HEK293 (cell line): Measurements from ENCODE around the gene CAPZB.

Experiments
- GLIS1 ChIP-seq: fragments of 450-650 bp; formaldehyde crosslinking; IDR thresholded peaks from 2 replicates; pipeline ENCODE4 v1.5.1; 2016; ENCODE audit warnings: missing biosample characterization, missing genetic modification characterization
- MEIS1 ChIP-seq: sonication (generic); formaldehyde crosslinking; IDR thresholded peaks from 2 replicates; pipeline ENCODE4 v1.8.1; 2022; ENCODE audit warnings: missing genetic modification reagents, mild to moderate bottlenecking, borderline replicate concordance
- WT1 ChIP-seq: fragments of 450-650 bp; formaldehyde crosslinking; IDR thresholded peaks from 2 replicates; pipeline ENCODE4 v1.5.1; 2016; ENCODE audit warnings: missing biosample characterization, missing genetic modification characterization
- ZBTB1 ChIP-seq: fragments of 450-650 bp; formaldehyde crosslinking; IDR thresholded peaks from 2 replicates; pipeline ENCODE4 v1.5.1; 2016; ENCODE audit warnings: missing biosample characterization, missing genetic modification characterization
- ZFP3 ChIP-seq: fragments of 450-650 bp; formaldehyde crosslinking; IDR thresholded peaks from 2 replicates; pipeline ENCODE4 v1.5.1; 2016; ENCODE audit warnings: low read depth, missing biosample characterization, missing genetic modification characterization
- ZNF121 ChIP-seq: fragments of 450-650 bp; formaldehyde crosslinking; IDR thresholded peaks from 2 replicates; pipeline ENCODE4 v1.5.1; 2016; ENCODE audit warnings: missing biosample characterization, missing genetic modification characterization
- ZNF146 ChIP-seq: fragments of 450-650 bp; formaldehyde crosslinking; IDR thresholded peaks from 2 replicates; pipeline ENCODE4 v1.5.1; 2016; ENCODE audit warnings: missing biosample characterization, missing genetic modification characterization
- ZNF292 ChIP-seq: fragments of 450-650 bp; formaldehyde crosslinking; IDR thresholded peaks from 2 replicates; pipeline ENCODE4 v1.5.1; 2016; ENCODE audit warnings: low read depth, missing biosample characterization, missing genetic modification characterization, borderline replicate concordance
- ZNF354C ChIP-seq: fragments of 450-650 bp; formaldehyde crosslinking; IDR thresholded peaks from 2 replicates; pipeline ENCODE4 v1.5.1; 2016; ENCODE audit warnings: missing biosample characterization, missing genetic modification characterization, low read depth, borderline replicate concordance
- ZNF48 ChIP-seq: fragments of 450-650 bp; formaldehyde crosslinking; IDR thresholded peaks from 2 replicates; pipeline ENCODE4 v1.5.1; 2016; ENCODE audit warnings: missing biosample characterization, missing genetic modification characterization
- ZNF529 ChIP-seq: fragments of 450-650 bp; formaldehyde crosslinking; IDR thresholded peaks from 2 replicates; pipeline ENCODE4 v1.5.1; 2017; ENCODE audit warnings: missing genetic modification characterization, missing biosample characterization; ENCODE audit not compliant: insufficient replicate concordance
- ZNF544 ChIP-seq: fragments of 450-650 bp; formaldehyde crosslinking; IDR thresholded peaks from 2 replicates; pipeline ENCODE4 v1.5.0; 2017; ENCODE audit warnings: missing biosample characterization, missing genetic modification characterization
- ZNF548 ChIP-seq: fragments of 450-650 bp; formaldehyde crosslinking; IDR thresholded peaks from 2 replicates; pipeline ENCODE4 v1.5.1; 2016; ENCODE audit warnings: missing biosample characterization, missing genetic modification characterization
- ZNF558 ChIP-seq: fragments of 450-650 bp; formaldehyde crosslinking; IDR thresholded peaks from 2 replicates; pipeline ENCODE4 v1.5.1; 2016; ENCODE audit warnings: missing biosample characterization, missing genetic modification characterization
- ZNF629 ChIP-seq: fragments of 450-650 bp; formaldehyde crosslinking; IDR thresholded peaks from 2 replicates; pipeline ENCODE4 v1.5.1; 2017; ENCODE audit warnings: missing biosample characterization, missing genetic modification characterization
- ZNF660 ChIP-seq: fragments of 450-650 bp; IDR thresholded peaks from 2 replicates; pipeline ENCODE4 v1.5.1; 2018; ENCODE audit warnings: missing biosample characterization, mild to moderate bottlenecking, missing genetic modification characterization
- ZNF692 ChIP-seq: fragments of 450-650 bp; formaldehyde crosslinking; IDR thresholded peaks from 2 replicates; pipeline ENCODE4 v1.5.1; 2016; ENCODE audit warnings: missing biosample characterization, missing genetic modification characterization
- ZNF76 ChIP-seq: fragments of 450-650 bp; formaldehyde crosslinking; IDR thresholded peaks from 2 replicates; pipeline ENCODE4; 2016; ENCODE audit warnings: low read depth, missing biosample characterization, missing genetic modification characterization, borderline replicate concordance
- ZSCAN18 ChIP-seq: fragments of 450-650 bp; formaldehyde crosslinking; IDR thresholded peaks from 2 replicates; pipeline ENCODE4 v1.5.1; 2016; ENCODE audit warnings: missing biosample characterization, missing genetic modification characterization
- ZSCAN23 ChIP-seq: fragments of 450-650 bp; formaldehyde crosslinking; IDR thresholded peaks from 2 replicates; pipeline ENCODE4 v1.5.1; 2016; ENCODE audit warnings: missing biosample characterization, missing genetic modification characterization
- ZSCAN30 ChIP-seq: fragments of 450-650 bp; IDR thresholded peaks from 2 replicates; pipeline ENCODE4 v1.5.1; 2018; ENCODE audit warnings: missing biosample characterization, mild to moderate bottlenecking, missing genetic modification characterization, moderate library complexity
- TF ChIP-seq, protein P1 (sequence below): fragments of 450-650 bp; formaldehyde crosslinking; IDR thresholded peaks from 2 replicates; pipeline ENCODE4 v1.5.1; 2016; ENCODE audit warnings: missing biosample characterization, missing genetic modification characterization
- TF ChIP-seq, protein P2 (sequence below): fragments of 450-650 bp; formaldehyde crosslinking; conservative IDR thresholded peaks from 2 replicates; pipeline ENCODE4 v1.5.1; 2016; ENCODE audit warnings: low read depth, missing biosample characterization, missing genetic modification characterization
- TF ChIP-seq, protein P3 (sequence below): fragments of 450-650 bp; formaldehyde crosslinking; IDR thresholded peaks from 2 replicates; pipeline ENCODE4 v1.5.1; 2016; ENCODE audit warnings: missing biosample characterization, missing genetic modification characterization
- TF ChIP-seq, protein P4 (sequence below): fragments of 450-650 bp; formaldehyde crosslinking; IDR thresholded peaks from 2 replicates; pipeline ENCODE4 v1.5.1; 2016; ENCODE audit warnings: missing biosample characterization, missing genetic modification characterization

Gene CAPZB

DNA sequence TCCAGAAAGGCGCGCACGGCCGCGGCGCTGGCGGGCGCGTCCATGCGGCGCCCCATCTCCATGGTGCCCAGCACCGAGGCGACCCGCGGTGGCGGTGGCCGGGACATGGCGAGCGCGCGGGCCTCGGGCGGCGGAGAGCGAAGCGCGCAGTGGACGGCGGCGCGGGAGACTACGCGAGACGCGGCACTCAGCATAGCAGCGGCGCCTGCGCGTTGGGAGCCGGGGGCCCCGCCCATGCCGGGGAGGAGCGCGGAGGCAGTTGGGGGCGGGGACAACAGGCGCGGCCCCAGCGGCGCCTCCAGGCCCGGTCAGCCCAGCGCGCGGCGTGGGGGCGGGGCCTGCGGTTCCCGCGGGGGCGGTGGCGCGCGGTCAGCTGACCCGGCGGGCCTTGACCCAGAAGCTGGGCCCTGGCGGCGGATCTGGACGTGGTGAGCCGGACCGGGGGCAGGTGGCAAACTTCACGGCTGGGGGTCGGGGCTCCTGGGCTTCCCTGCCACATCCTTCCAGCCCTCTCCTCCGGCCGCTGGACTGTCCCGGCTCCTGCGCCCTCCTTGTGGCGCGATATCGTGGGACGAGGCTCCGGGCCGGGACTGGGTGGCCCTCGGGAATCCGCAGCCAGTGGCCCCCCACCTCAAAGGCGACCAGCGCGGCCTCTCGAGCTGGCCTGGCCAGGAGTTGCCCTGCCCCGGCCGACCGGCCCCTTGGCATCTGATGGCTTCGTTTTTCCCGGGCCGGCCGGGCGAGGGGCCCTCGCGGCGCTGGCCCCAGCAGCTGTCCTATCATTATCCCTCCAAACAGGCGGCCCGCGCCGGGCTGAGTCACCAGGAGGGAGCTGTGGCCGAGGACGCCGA, 173.2 kb downstream of the CAPZB start, which contains the start of the genes AKR7A2 and SLC66A1 (continued):
- TF ChIP-seq, protein P1, sequence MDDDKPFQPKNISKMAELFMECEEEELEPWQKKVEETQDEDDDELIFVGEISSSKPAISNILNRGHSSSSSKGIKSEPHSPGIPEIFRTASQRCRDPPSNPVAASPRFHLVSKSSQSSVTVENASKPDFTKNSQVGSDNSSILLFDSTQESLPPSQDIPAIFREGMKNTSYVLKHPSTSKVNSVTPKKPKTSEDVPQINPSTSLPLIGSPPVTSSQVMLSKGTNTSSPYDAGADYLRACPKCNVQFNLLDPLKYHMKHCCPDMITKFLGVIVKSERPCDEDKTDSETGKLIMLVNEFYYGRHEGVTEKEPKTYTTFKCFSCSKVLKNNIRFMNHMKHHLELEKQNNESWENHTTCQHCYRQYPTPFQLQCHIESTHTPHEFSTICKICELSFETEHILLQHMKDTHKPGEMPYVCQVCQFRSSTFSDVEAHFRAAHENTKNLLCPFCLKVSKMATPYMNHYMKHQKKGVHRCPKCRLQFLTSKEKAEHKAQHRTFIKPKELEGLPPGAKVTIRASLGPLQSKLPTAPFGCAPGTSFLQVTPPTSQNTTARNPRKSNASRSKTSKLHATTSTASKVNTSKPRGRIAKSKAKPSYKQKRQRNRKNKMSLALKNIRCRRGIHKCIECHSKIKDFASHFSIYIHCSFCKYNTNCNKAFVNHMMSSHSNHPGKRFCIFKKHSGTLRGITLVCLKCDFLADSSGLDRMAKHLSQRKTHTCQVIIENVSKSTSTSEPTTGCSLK (tag by site-specific recombination): no peak
- TF ChIP-seq MEIS1 (CRISPR knock-in tag): no peak
- TF ChIP-seq ZNF146: 0 out of 2 replicates have a peak, but pooled peaks have one; percentile 7
- TF ChIP-seq ZSCAN23: no peak
- TF ChIP-seq ZSCAN30 (tag by site-specific recombination): peak; percentile 38; the same call in 1 of the 2 replicates
- TF ChIP-seq, protein P2, sequence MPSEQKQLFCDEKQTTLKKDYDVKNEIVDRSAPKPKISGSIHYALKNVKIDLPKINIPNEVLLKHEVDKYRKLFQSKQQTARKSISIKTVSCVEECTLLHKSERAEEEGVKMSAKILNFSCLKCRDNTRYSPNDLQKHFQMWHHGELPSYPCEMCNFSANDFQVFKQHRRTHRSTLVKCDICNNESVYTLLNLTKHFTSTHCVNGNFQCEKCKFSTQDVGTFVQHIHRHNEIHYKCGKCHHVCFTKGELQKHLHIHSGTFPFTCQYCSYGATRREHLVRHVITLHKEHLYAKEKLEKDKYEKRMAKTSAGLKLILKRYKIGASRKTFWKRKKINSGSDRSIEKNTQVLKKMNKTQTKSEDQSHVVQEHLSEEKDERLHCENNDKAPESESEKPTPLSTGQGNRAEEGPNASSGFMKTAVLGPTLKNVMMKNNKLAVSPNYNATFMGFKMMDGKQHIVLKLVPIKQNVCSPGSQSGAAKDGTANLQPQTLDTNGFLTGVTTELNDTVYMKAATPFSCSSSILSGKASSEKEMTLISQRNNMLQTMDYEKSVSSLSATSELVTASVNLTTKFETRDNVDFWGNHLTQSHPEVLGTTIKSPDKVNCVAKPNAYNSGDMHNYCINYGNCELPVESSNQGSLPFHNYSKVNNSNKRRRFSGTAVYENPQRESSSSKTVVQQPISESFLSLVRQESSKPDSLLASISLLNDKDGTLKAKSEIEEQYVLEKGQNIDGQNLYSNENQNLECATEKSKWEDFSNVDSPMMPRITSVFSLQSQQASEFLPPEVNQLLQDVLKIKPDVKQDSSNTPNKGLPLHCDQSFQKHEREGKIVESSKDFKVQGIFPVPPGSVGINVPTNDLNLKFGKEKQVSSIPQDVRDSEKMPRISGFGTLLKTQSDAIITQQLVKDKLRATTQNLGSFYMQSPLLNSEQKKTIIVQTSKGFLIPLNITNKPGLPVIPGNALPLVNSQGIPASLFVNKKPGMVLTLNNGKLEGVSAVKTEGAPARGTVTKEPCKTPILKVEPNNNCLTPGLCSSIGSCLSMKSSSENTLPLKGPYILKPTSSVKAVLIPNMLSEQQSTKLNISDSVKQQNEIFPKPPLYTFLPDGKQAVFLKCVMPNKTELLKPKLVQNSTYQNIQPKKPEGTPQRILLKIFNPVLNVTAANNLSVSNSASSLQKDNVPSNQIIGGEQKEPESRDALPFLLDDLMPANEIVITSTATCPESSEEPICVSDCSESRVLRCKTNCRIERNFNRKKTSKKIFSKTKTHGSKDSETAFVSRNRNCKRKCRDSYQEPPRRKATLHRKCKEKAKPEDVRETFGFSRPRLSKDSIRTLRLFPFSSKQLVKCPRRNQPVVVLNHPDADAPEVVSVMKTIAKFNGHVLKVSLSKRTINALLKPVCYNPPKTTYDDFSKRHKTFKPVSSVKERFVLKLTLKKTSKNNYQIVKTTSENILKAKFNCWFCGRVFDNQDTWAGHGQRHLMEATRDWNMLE (tag by site-specific recombination): no peak
- no peak for TF ChIP-seq ZNF660 (tag by site-specific recombination)
- TF ChIP-seq ZNF529: no peak
- TF ChIP-seq ZNF76 (tag by site-specific recombination): peak; percentile 43; the same call in 1 of the 2 replicates
- TF ChIP-seq, protein P3, sequence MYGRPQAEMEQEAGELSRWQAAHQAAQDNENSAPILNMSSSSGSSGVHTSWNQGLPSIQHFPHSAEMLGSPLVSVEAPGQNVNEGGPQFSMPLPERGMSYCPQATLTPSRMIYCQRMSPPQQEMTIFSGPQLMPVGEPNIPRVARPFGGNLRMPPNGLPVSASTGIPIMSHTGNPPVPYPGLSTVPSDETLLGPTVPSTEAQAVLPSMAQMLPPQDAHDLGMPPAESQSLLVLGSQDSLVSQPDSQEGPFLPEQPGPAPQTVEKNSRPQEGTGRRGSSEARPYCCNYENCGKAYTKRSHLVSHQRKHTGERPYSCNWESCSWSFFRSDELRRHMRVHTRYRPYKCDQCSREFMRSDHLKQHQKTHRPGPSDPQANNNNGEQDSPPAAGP (tag by site-specific recombination): peak; percentile 37; the same call in 1 of the 2 replicates
- TF ChIP-seq ZNF548: no peak
- no peak for TF ChIP-seq ZNF292 (tag by site-specific recombination)
- 0 out of 2 replicates have a peak, but pooled peaks have one; percentile 29 for TF ChIP-seq ZNF629 (tag by site-specific recombination)
- no peak for TF ChIP-seq ZNF354C
- no peak for TF ChIP-seq ZFP3 (tag by site-specific recombination)
- TF ChIP-seq ZNF48 (tag by site-specific recombination): no peak
- no peak for TF ChIP-seq ZNF558 (tag by site-specific recombination)
- TF ChIP-seq ZSCAN18 (tag by site-specific recombination): no peak
- TF ChIP-seq, protein P4, sequence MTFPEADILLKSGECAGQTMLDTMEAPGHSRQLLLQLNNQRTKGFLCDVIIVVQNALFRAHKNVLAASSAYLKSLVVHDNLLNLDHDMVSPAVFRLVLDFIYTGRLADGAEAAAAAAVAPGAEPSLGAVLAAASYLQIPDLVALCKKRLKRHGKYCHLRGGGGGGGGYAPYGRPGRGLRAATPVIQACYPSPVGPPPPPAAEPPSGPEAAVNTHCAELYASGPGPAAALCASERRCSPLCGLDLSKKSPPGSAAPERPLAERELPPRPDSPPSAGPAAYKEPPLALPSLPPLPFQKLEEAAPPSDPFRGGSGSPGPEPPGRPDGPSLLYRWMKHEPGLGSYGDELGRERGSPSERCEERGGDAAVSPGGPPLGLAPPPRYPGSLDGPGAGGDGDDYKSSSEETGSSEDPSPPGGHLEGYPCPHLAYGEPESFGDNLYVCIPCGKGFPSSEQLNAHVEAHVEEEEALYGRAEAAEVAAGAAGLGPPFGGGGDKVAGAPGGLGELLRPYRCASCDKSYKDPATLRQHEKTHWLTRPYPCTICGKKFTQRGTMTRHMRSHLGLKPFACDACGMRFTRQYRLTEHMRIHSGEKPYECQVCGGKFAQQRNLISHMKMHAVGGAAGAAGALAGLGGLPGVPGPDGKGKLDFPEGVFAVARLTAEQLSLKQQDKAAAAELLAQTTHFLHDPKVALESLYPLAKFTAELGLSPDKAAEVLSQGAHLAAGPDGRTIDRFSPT (tag by site-specific recombination): peak; percentile 67
- TF ChIP-seq WT1 (tag by site-specific recombination): no peak
- TF ChIP-seq ZNF692 (tag by site-specific recombination): peak; percentile 66
- no peak for TF ChIP-seq ZNF544 (tag by site-specific recombination)
- TF ChIP-seq ZBTB1 (tag by site-specific recombination): no peak
- TF ChIP-seq ZNF121: no peak
- peak; percentile 40; the same call in 1 of the 2 replicates for TF ChIP-seq GLIS1 (tag by site-specific recombination)
